Spleen (tissue), 11 donors: Measurements from ENCODE around the gene MTFR2. TPM values are rescaled to one million over a fixed set of nuclear protein-coding genes. Genes with fewer than 3 reads are reported as not detected.

Source experiments
- DNase-seq: peaks from one replicate; pipeline ENCODE4 v3.0.0-alpha.2; 2020
- H3K27ac ChIP-seq, 8 donors: fragments of 200-600 bp; sonication (generic) in 7 of 8; 1 replicate in 4 of 8; 2 replicates in 4 of 8; pipeline versions ENCODE4 v1.5.0 to v1.8.0; 2016 to 2021; ENCODE audit warnings: inconsistent platforms in 4 of 8, mild to moderate bottlenecking in 4 of 8, moderate library complexity in 1 of 8
- H3K27me3 ChIP-seq, 7 donors: fragments of 200-600 bp; sonication (generic) in 6 of 7; replicated peaks in 1 of 7; 1 replicate in 4 of 7; 2 replicates in 3 of 7; pipeline versions ENCODE4 v1.5.0 to v1.8.0; 2016 to 2021; ENCODE audit warnings: inconsistent platforms in 3 of 7, mild to moderate bottlenecking in 1 of 7
- H3K36me3 ChIP-seq, 6 donors: fragments of 200-600 bp; sonication (generic) in 5 of 6; 1 replicate in 4 of 6; 2 replicates in 2 of 6; pipeline versions ENCODE4 v1.5.0 to v1.8.0; 2016 to 2021; ENCODE audit warnings: inconsistent platforms in 2 of 6
- H3K4me1 ChIP-seq, 6 donors: fragments of 200-600 bp; sonication (generic) in 5 of 6; 1 replicate in 3 of 6; 2 replicates in 3 of 6; pipeline versions ENCODE4 v1.5.0 to v1.8.0; 2016 to 2021; ENCODE audit warnings: inconsistent platforms in 3 of 6
- H3K4me3 ChIP-seq, 8 donors: fragments of 200-600 bp; sonication (generic) in 7 of 8; 1 replicate in 4 of 8; 2 replicates in 4 of 8; pipeline versions ENCODE4 v1.5.0 to v1.8.0; 2016 to 2021; ENCODE audit warnings: inconsistent platforms in 4 of 8, mild to moderate bottlenecking in 4 of 8, moderate library complexity in 2 of 8
- H3K9me3 ChIP-seq, 8 donors: fragments of 200-600 bp; sonication (generic) in 7 of 8; 1 replicate in 4 of 8; 2 replicates in 4 of 8; pipeline versions ENCODE4 v1.5.0 to v1.8.0; 2016 to 2021; ENCODE audit warnings: inconsistent platforms in 4 of 8
- POLR2A ChIP-seq, 3 donors: fragments of 450-650 bp; IDR thresholded peaks; one replicate each; pipeline ENCODE4 v1.5.1; 2017; ENCODE audit warnings: antibody characterized with exemption in 3 of 3, mild to moderate bottlenecking in 1 of 3
- POLR2AphosphoS5 ChIP-seq, 3 donors: sonication (generic); formaldehyde crosslinking; IDR thresholded peaks; one replicate each; pipeline ENCODE4 v1.5.1; 2017; ENCODE audit warnings: antibody characterized with exemption in 3 of 3
- WGBS, 5 donors: extraction: QIAGEN DNeasy Blood & Tissue Kit in 3 of 5; methylation state at CpG; one replicate each; pipeline versions ENCODE4 v1.1.5 to v1.1.7; 2013 to 2018; 5-methylcytosine and 5-hydroxymethylcytosine counted together
- intact Hi-C: fragments of 100-400 bp; cut with DNase I; formaldehyde crosslinking; loops from one replicate; pipeline ENCODE4 v1.15.0; 2023; ENCODE audit warnings: low total_unique reads
- polyA plus RNA-seq, 3 donors: library from polyadenylated mRNA; stranded (reverse); fragments of 200-250 nt; gene quantifications; one replicate each; pipeline ENCODE4 v1.2.1, GENCODE V29; 2013
- total RNA-seq, 7 donors: library from RNA; depleted of rRNA in 3 of 7; stranded (reverse); fragments of >200 nt in 3 of 7; fragmentation: NEBNext Ultra II Directional in 4 of 7; extraction: Animal tissue kit (Norgen Biotek cat#: 25700) in 4 of 7; gene quantifications; one replicate each; pipeline versions ENCODE4 v1.1.0 to v1.2.1, GENCODE V29; 2016 to 2021
- TF ChIP-seq, protein P1 (sequence below), 11 experiments: fragments of 200-600 bp in 7 of 11; fragments of 450-650 bp in 4 of 11; sonication (generic) in 4 of 11; IDR thresholded peaks in 8 of 11; conservative IDR thresholded peaks in 3 of 11; 1 replicate in 7 of 11; 2 replicates in 4 of 11; pipeline versions ENCODE4 v1.4.0 to v1.8.0; 2016 to 2021; ENCODE audit warnings: antibody characterized with exemption in 11 of 11, inconsistent platforms in 4 of 11, mild to moderate bottlenecking in 1 of 11
- donor health status: healthy with polysubstance abuse.
- donor health status: DM: no; HTN: no; CAD: no; lungs with moderate emphysema.
- donor health status: DM: no; HTN: no; CAD: no.
- donor health status: Bipolar disorder and iron deficiency.
- donor health status: healthy.
- donor health status: DM: no; HTN: no; CAD: no.
- donor health status: DM: yes; HTN: yes; CAD: no.

Gene MTFR2
- total and polyA plus RNA-seq, 10 donors, result 1.6 to 4.6 (median 2.5) TPM

DNA sequence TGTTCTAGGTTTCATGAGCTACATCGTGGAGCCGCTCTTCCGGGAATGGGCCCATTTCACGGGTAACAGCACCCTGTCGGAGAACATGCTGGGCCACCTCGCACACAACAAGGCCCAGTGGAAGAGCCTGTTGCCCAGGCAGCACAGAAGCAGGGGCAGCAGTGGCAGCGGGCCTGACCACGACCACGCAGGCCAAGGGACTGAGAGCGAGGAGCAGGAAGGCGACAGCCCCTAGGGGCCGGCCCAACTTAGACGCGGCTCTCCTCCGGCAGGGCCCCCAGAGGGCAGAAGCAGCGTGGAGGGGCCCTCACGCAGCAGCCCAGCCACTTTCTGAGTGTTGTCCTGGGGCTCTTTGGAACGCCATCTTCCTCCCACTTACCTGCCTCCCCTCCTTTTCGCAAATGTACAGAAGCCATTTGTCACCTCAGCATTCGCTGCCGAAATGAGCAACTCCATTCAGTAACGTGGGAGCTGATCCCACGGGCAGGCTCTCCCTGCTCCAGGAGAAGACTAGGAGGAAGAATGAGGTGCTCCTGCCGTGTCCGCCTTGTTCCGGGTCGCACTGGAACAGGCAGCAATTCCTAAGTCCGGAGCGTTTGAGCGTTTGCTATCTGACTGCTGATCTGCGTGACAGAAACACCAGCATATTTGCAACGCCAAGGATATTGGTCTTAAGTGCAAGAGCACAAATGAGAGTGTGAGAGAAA, 58.4 kb downstream of the MTFR2 start:
- TF ChIP-seq, protein P1, sequence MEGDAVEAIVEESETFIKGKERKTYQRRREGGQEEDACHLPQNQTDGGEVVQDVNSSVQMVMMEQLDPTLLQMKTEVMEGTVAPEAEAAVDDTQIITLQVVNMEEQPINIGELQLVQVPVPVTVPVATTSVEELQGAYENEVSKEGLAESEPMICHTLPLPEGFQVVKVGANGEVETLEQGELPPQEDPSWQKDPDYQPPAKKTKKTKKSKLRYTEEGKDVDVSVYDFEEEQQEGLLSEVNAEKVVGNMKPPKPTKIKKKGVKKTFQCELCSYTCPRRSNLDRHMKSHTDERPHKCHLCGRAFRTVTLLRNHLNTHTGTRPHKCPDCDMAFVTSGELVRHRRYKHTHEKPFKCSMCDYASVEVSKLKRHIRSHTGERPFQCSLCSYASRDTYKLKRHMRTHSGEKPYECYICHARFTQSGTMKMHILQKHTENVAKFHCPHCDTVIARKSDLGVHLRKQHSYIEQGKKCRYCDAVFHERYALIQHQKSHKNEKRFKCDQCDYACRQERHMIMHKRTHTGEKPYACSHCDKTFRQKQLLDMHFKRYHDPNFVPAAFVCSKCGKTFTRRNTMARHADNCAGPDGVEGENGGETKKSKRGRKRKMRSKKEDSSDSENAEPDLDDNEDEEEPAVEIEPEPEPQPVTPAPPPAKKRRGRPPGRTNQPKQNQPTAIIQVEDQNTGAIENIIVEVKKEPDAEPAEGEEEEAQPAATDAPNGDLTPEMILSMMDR (IDR thresholded peaks at IDR 0.05 in 8 of 11, conservative IDR thresholded peaks at IDR 0.05 in 3 of 11), result no peak
- TF ChIP-seq POLR2A (IDR thresholded peaks at IDR 0.05), result no peak
- no peak for TF ChIP-seq POLR2AphosphoS5 (IDR thresholded peaks at IDR 0.05)
- peaks cover 0 to 12% (median 0%) of the 10 kb centered on the region in 6 donors for H3K36me3 ChIP-seq
- H3K27ac ChIP-seq, result no peak overlapping the region
- H3K27me3 ChIP-seq, result no peaks in the 10 kb centered on the region
- DNase-seq, result no peak
- intact Hi-C loops, result no loop called here
- 89 to 96% (median 95%) methylated on average over 31 to 32 of the region's 32 CpGs for WGBS, 5 donors
- no peaks in the 10 kb centered on the region for H3K9me3 ChIP-seq
- no peaks in the 10 kb centered on the region for H3K4me1 ChIP-seq
- no peak overlapping the region for H3K4me3 ChIP-seq

DNA sequence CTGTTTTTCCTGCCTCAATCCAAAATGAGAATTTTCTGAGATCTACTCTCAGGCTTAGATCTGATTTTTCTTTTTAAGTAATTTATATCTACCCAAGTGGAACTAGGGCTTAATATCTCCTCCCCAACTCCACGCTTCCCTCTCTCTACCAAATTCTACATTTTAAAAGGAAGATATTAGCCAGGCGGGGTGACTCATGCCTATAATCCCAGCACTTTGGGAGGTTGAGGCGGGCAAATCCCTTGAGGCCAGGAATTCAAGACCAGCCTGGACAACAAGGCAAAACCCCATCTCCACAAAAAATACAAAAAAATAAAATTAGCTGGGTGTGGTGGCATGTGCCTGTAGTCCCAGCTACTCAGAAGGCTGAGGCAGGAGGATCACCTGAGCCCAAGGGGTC, 61.0 kb downstream of the MTFR2 start:
- intact Hi-C loops, result no loop called here
- Histone ChIP-seq H3K9me3 (no peaks in the 10 kb centered on the region), H3K4me1 (peaks cover 0 to 5% (median 0%) of the 10 kb centered on the region in 6 donors), H3K36me3 (peaks cover 0 to 12% (median 0%) of the 10 kb centered on the region in 6 donors), H3K27ac (no peak overlapping the region), H3K27me3 (no peaks in the 10 kb centered on the region), H3K4me3 (no peak overlapping the region)
- TF ChIP-seq, protein P1 (IDR thresholded peaks at IDR 0.05 in 8 of 11, conservative IDR thresholded peaks at IDR 0.05 in 3 of 11), result no peak
- TF ChIP-seq POLR2A (IDR thresholded peaks at IDR 0.05) (no peak), POLR2AphosphoS5 (IDR thresholded peaks at IDR 0.05) (no peak)
- DNase-seq, result no peak
- 90 to 97% (median 96%) methylated on average over 3 of the region's 3 CpGs for WGBS, 5 donors

DNA sequence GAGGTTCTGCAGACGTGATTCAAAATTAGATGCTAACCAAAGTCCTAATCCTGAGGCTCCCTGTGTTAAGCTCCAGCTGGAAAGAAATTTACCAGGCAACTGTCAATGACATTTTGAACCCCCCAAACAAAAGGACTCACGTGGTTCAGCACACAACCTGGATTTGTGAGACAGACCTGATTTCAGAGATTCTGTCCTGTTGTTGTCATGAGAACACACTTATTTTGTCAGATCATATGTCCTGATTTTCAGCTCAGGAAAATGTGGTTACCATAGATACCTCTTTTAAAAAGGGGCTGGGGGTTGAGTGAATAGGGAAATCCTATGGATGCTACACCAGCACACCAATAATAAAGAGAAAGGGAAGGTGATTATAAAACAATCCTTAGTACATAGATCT, 61.6 kb downstream of the MTFR2 start:
- intact Hi-C loops, result no loop called here
- H3K4me1 ChIP-seq, result peaks cover 0 to 5% (median 0%) of the 10 kb centered on the region in 6 donors
- peaks cover 0 to 12% (median 0%) of the 10 kb centered on the region in 6 donors for H3K36me3 ChIP-seq
- H3K4me3 ChIP-seq, result no peak overlapping the region
- H3K27ac ChIP-seq, result no peak overlapping the region
- 60 to 85% (median 77%) methylated on average over 2 of the region's 2 CpGs for WGBS, 5 donors
- TF ChIP-seq POLR2AphosphoS5 (IDR thresholded peaks at IDR 0.05) (no peak), POLR2A (IDR thresholded peaks at IDR 0.05) (no peak)
- TF ChIP-seq, protein P1 (IDR thresholded peaks at IDR 0.05 in 8 of 11, conservative IDR thresholded peaks at IDR 0.05 in 3 of 11), result no peak
- DNase-seq, result no peak
- H3K9me3 ChIP-seq, result no peaks in the 10 kb centered on the region
- no peaks in the 10 kb centered on the region for H3K27me3 ChIP-seq

DNA sequence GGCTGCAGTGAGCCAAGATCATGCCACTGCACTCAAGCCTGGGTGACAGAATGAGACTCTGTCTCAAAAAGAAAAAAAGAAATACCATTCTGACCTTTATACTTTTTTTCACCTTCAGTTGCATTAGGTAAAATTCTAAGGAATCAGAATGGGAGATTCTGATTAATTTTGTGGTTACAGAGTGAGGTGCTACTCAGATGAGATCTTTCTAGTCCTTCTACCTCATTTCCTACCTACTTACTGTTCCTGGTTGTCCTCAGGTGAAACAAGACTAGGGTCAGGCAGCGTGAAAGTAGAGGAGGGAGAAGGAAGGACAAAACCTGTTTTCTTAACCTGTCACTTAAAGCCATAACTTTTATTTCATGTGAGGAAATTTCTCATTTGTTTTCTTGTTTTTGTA, 63.7 kb downstream of the MTFR2 start:
- intact Hi-C loops, result no loop called here
- Histone ChIP-seq H3K4me3 (no peak overlapping the region), H3K9me3 (no peaks in the 10 kb centered on the region), H3K36me3 (peaks cover 0 to 5% (median 0%) of the 10 kb centered on the region in 6 donors), H3K27me3 (no peaks in the 10 kb centered on the region), H3K4me1 (peaks cover 0 to 5% (median 0%) of the 10 kb centered on the region in 6 donors), H3K27ac (no peak overlapping the region)
- TF ChIP-seq, protein P1 (IDR thresholded peaks at IDR 0.05 in 8 of 11, conservative IDR thresholded peaks at IDR 0.05 in 3 of 11), result no peak
- no peak for TF ChIP-seq POLR2AphosphoS5 (IDR thresholded peaks at IDR 0.05)
- TF ChIP-seq POLR2A (IDR thresholded peaks at IDR 0.05), result no peak
- WGBS, 5 donors, result 88 to 95% (median 94%) methylated on average over 1 of the region's 1 CpG
- no peak for DNase-seq
